ENCODE results near the gene COL20A1. TPM values are rescaled to one million over a fixed set of nuclear protein-coding genes. Genes with fewer than 3 reads are reported as not detected.

COL20A1 gene
- total RNA-seq, 1 donor from 2014 or later = not detected

DNA sequence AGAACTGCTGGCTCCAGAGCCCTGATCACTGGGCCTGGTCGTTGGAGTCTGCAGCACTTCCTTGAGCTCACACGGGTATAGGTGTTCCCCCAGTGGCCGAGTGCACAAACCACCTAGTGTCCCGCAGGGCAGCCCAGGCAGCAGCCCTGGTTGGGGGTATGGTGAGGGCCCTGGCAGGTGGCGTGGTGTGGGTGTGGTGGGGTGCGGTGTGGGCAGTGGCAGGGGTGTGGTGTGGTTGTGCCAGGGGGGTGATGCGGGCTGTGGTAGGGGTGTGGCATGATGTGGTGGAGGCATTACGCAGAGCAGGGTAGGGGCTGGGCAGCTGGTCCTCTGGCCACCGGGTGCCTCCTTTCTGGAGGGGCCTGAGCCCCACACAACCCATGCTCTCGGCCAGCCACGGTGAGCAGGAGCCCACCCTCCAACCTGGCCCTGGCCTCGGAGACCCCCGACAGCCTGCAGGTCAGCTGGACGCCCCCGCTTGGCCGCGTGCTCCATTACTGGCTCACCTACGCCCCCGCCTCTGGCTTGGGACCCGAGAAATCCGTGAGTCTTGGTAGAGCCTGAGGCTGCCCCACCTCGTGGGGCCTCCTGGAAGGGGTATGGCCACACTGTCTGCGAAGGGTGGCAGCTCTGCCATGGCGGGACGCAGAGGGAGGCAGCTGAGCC is 20.5 kb downstream of the COL20A1 start:
- no peaks in the 10 kb centered on the region for H3K27me3 ChIP-seq
- intact Hi-C loops (cut with DNase I) = loop anchor here (5.0 kb wide), 1 partner anchor 64 kb away; no protein-coding TSS in a partner anchor
- H3K4me3 ChIP-seq = no peak overlapping the region

DNA sequence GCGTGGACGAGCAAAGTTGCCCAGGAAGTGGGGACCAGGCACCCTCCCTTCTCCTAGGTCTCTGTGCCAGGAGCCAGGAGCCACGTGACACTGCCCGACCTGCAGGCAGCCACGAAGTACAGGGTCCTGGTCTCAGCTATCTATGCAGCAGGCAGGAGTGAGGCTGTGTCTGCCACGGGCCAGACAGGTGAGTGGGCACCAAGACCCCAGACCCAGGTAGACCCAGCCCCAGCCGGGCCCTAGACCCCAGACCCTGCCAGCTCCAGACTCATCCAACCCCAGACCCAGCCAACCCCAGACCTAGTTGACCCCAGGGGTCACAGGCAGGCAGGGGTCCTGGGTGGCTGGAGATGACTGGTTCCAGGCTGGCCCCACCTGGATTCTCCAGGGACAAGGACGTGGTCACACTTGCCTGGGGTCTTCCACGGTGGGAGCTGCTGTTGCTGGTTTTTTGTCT is 21.1 kb downstream of the COL20A1 start:
- intact Hi-C loops (cut with DNase I) = loop anchor here (5.0 kb wide), 1 partner anchor 63 kb away; no protein-coding TSS in a partner anchor

More for the DNA sequence above, 20.5 kb downstream of the COL20A1 start:
- TF ChIP-seq POLR2AphosphoS5 (IDR thresholded peaks at IDR 0.05; ENCODE audit: insufficient read depth in 1 of 2, low read depth in 1 of 2) (no peak), POLR2A (IDR thresholded peaks at IDR 0.05) (no peak)
- TF ChIP-seq, protein P1, sequence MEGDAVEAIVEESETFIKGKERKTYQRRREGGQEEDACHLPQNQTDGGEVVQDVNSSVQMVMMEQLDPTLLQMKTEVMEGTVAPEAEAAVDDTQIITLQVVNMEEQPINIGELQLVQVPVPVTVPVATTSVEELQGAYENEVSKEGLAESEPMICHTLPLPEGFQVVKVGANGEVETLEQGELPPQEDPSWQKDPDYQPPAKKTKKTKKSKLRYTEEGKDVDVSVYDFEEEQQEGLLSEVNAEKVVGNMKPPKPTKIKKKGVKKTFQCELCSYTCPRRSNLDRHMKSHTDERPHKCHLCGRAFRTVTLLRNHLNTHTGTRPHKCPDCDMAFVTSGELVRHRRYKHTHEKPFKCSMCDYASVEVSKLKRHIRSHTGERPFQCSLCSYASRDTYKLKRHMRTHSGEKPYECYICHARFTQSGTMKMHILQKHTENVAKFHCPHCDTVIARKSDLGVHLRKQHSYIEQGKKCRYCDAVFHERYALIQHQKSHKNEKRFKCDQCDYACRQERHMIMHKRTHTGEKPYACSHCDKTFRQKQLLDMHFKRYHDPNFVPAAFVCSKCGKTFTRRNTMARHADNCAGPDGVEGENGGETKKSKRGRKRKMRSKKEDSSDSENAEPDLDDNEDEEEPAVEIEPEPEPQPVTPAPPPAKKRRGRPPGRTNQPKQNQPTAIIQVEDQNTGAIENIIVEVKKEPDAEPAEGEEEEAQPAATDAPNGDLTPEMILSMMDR (IDR thresholded peaks at IDR 0.05) = no peak
- H3K9me3 ChIP-seq = no peaks in the 10 kb centered on the region
- H3K27ac ChIP-seq = no peak overlapping the region
- no peaks in the 10 kb centered on the region for H3K36me3 ChIP-seq
- no peak for DNase-seq (ENCODE audit: extremely low spot score in 2 of 2)
- H3K4me1 ChIP-seq = no peaks in the 10 kb centered on the region

DNA sequence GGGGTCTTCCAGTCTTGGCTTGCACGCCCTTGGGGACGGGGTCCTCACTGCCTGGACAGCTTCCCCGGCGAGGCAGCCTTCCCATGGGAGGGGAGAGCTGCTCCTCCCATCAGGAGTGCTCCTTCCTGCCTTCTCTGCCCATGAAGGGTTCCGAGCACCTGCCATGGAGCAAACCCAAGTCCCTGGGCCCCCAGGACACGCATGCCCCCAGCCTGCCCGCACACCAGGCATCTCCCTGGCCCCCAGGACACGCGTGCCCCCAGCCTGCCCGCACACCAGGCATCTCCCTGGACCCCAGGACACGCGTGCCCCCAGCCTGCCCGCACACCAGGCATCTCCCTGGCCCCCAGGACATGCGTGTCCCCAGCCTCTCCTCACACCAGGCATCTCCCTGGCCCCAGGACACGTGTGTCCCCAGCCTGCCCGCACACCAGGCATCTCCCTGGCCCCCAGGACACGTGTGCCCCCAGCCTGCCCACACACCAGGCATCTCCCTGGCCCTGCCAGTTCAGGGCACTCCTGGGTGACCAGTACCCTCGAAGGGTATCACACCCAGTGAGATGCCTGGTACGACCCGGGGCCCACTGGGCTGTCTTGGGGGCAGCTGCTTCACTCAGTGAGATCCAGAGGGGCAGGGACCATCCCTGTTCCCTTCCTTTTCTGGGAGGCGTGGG is 21.7 kb downstream of the COL20A1 start:
- Histone ChIP-seq H3K9me3 (no peaks in the 10 kb centered on the region), H3K36me3 (no peaks in the 10 kb centered on the region), H3K27me3 (no peaks in the 10 kb centered on the region), H3K4me1 (no peaks in the 10 kb centered on the region), H3K4me3 (no peak overlapping the region), H3K27ac (no peak overlapping the region)
- TF ChIP-seq, protein P1 (IDR thresholded peaks at IDR 0.05) = no peak
- TF ChIP-seq POLR2AphosphoS5 (IDR thresholded peaks at IDR 0.05; ENCODE audit: insufficient read depth in 1 of 2, low read depth in 1 of 2) (no peak), POLR2A (IDR thresholded peaks at IDR 0.05) (no peak)
- intact Hi-C loops (cut with DNase I) = loop anchor here (5.0 kb wide), 1 partner anchor 63 kb away; no protein-coding TSS in a partner anchor
- no peak for DNase-seq (ENCODE audit: extremely low spot score in 2 of 2)

More for the DNA sequence above, 21.1 kb downstream of the COL20A1 start:
- DNase-seq (ENCODE audit: extremely low spot score in 2 of 2) = no peak
- no peaks in the 10 kb centered on the region for H3K36me3 ChIP-seq
- TF ChIP-seq, protein P1 (IDR thresholded peaks at IDR 0.05) = no peak
- TF ChIP-seq POLR2A (IDR thresholded peaks at IDR 0.05) (no peak), POLR2AphosphoS5 (IDR thresholded peaks at IDR 0.05; ENCODE audit: insufficient read depth in 1 of 2, low read depth in 1 of 2) (no peak)
- no peak overlapping the region for H3K4me3 ChIP-seq
- H3K4me1 ChIP-seq = no peaks in the 10 kb centered on the region
- H3K27me3 ChIP-seq = no peaks in the 10 kb centered on the region
- no peak overlapping the region for H3K27ac ChIP-seq
- no peaks in the 10 kb centered on the region for H3K9me3 ChIP-seq

DNA sequence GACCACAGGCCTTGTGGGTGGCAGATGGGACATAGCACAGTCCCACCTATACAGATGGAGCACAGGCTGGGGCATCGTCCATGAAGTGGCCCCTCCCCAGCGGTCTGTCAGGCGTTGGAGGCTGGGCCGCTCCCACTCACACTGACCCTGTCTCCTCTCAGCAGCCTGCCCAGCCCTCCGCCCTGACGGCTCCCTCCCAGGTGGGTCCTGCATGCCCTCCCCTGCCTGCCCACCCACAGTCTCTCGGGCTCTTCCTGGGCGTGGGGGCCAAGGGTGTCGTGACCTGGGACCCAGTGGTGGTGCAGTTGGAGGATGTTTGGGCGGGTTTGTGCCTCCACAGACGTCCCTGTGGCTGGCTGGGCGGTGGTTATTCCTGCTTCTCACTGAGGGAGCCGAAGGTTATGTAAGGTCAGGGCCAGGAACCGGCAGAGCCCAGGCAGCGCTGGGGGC is 22.3 kb downstream of the COL20A1 start:
- no peaks in the 10 kb centered on the region for H3K27me3 ChIP-seq
- H3K36me3 ChIP-seq = no peaks in the 10 kb centered on the region
- TF ChIP-seq POLR2AphosphoS5 (IDR thresholded peaks at IDR 0.05; ENCODE audit: insufficient read depth in 1 of 2, low read depth in 1 of 2) = no peak
- TF ChIP-seq, protein P1 (IDR thresholded peaks at IDR 0.05) = no peak
- TF ChIP-seq POLR2A (IDR thresholded peaks at IDR 0.05) = no peak
- intact Hi-C loops (cut with DNase I) = no loop called here
- no peak overlapping the region for H3K4me3 ChIP-seq
- no peak for DNase-seq (ENCODE audit: extremely low spot score in 2 of 2)
- H3K9me3 ChIP-seq = no peaks in the 10 kb centered on the region
- H3K27ac ChIP-seq = no peak overlapping the region
- no peaks in the 10 kb centered on the region for H3K4me1 ChIP-seq

Measured in vagina (tissue), 2 donors.